Nephron progenitor cell (in vitro differentiated cells): Measurements from ENCODE around the gene SWAP70.

ENCODE experiments used
- DNase-seq: peaks from one replicate; pipeline ENCODE4 v3.0.0; 2021
- H3K27ac Mint-ChIP-seq: 2 replicates; pipeline ENCODE4 v1.8.0; 2021; ENCODE audit warnings: mild to moderate bottlenecking, moderate library complexity, mixed read lengths
- H3K27me3 Mint-ChIP-seq: 2 replicates; pipeline ENCODE4 v1.8.0; 2021; ENCODE audit warnings: mild to moderate bottlenecking, low read depth, mixed read lengths; ENCODE audit not compliant: poor library complexity
- H3K36me3 Mint-ChIP-seq: 2 replicates; pipeline ENCODE4 v1.8.0; 2021; ENCODE audit warnings: low read depth, mixed read lengths
- H3K4me1 Mint-ChIP-seq: 2 replicates; pipeline ENCODE4 v1.8.0; 2021; ENCODE audit warnings: mixed read lengths
- H3K4me3 Mint-ChIP-seq: 2 replicates; pipeline ENCODE4 v1.8.0; 2021; ENCODE audit warnings: mild to moderate bottlenecking, moderate library complexity, mixed read lengths
- H3K9me3 Mint-ChIP-seq: 2 replicates; pipeline ENCODE4 v1.8.0; 2021; ENCODE audit warnings: mild to moderate bottlenecking, moderate library complexity, mixed read lengths
- CTCF ChIP-seq: fragments of 200-600 bp; sonication (generic); IDR thresholded peaks from 2 replicates; pipeline ENCODE4 v1.5.0; 2021; ENCODE audit warnings: antibody characterized with exemption

Gene SWAP70

GRCh38 chr11:9773524-9773923 lies 109.6 kb downstream of the SWAP70 start:
- H3K4me3 Mint-ChIP-seq: no peak overlapping the region
- no peaks in the 10 kb centered on the region for H3K27me3 Mint-ChIP-seq
- DNase-seq: no peak
- H3K4me1 Mint-ChIP-seq: peaks cover 12% of the 10 kb centered on the region
- H3K9me3 Mint-ChIP-seq: no peaks in the 10 kb centered on the region
- no peak overlapping the region for H3K27ac Mint-ChIP-seq
- no peak for TF ChIP-seq CTCF
- peaks cover 30% of the 10 kb centered on the region for H3K36me3 Mint-ChIP-seq

GRCh38 chr11:9774109-9774508 lies 110.2 kb downstream of the SWAP70 start:
- no peaks in the 10 kb centered on the region for H3K27me3 Mint-ChIP-seq
- no peak overlapping the region for H3K27ac Mint-ChIP-seq
- DNase-seq: no peak

GRCh38 chr11:9774591-9775397 lies 110.9 kb downstream of the SWAP70 start:
- TF ChIP-seq CTCF: no peak
- H3K27me3 Mint-ChIP-seq: no peaks in the 10 kb centered on the region
- no peak for DNase-seq

More at GRCh38 chr11:9774109-9774508, 110.2 kb downstream of the SWAP70 start:
- Mint-ChIP-seq H3K4me3 (no peak overlapping the region), H3K9me3 (no peaks in the 10 kb centered on the region), H3K4me1 (peaks cover 9% of the 10 kb centered on the region), H3K36me3 (peaks cover 32% of the 10 kb centered on the region)
- TF ChIP-seq CTCF: no peak

GRCh38 chr11:9775398-9775779 lies 111.5 kb downstream of the SWAP70 start:
- no peak for DNase-seq
- TF ChIP-seq CTCF: no peak
- Mint-ChIP-seq H3K4me3 (no peak overlapping the region), H3K36me3 (peaks cover 36% of the 10 kb centered on the region), H3K27ac (no peak overlapping the region), H3K9me3 (no peaks in the 10 kb centered on the region), H3K4me1 (peaks cover 9% of the 10 kb centered on the region), H3K27me3 (no peaks in the 10 kb centered on the region)

More at GRCh38 chr11:9774591-9775397, 110.9 kb downstream of the SWAP70 start:
- peaks cover 9% of the 10 kb centered on the region for H3K4me1 Mint-ChIP-seq
- no peak overlapping the region for H3K4me3 Mint-ChIP-seq
- H3K36me3 Mint-ChIP-seq: peaks cover 34% of the 10 kb centered on the region
- no peak overlapping the region for H3K27ac Mint-ChIP-seq
- H3K9me3 Mint-ChIP-seq: no peaks in the 10 kb centered on the region

DNA sequence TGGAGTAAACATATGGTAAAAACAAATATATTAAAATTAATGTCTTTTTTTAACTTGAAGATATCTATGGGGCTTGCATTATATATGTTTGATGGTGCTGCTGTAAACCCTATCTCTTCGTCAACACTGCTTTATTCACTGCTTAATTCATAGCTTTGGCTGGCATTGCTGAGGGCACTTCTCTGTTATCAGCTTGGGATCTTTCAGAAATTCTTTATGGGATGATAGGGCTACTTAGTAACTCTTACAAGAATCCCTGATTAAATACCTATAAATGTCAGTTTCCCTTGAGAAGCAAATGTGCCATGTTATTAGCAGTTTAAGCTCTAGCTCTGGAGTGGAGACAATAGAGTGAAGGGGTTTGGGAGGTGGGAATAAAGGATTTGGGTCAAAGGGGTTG lies 112.3 kb downstream of the SWAP70 start:
- Mint-ChIP-seq H3K4me1 (peaks cover 9% of the 10 kb centered on the region), H3K27ac (no peak overlapping the region), H3K4me3 (no peak overlapping the region), H3K27me3 (no peaks in the 10 kb centered on the region), H3K36me3 (peaks cover 45% of the 10 kb centered on the region), H3K9me3 (no peaks in the 10 kb centered on the region)
- no peak for TF ChIP-seq CTCF
- no peak for DNase-seq

DNA sequence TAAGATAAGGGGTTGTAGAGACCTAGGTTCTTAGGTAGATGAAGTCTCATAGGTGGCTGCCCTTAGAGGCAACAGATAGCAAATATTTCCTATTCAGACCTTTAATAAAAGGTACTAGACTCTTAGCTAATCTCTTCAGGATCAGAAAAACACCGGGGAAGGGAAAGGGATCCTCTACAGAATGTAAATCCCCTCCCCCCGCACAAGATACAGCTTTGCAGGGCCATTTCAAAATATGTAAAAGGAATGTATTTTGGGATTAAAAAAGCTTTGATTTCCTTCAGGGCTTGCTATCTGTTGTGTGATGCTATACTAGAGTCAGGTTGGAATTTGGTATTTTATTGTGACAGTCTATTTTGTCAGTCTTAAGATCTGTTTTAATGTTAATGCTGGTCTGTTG lies 113.2 kb downstream of the SWAP70 start:
- no peaks in the 10 kb centered on the region for H3K27me3 Mint-ChIP-seq
- peaks cover 53% of the 10 kb centered on the region for H3K36me3 Mint-ChIP-seq
- no peak overlapping the region for H3K4me3 Mint-ChIP-seq
- DNase-seq: no peak
- no peak overlapping the region for H3K27ac Mint-ChIP-seq
- no peak for TF ChIP-seq CTCF
- H3K4me1 Mint-ChIP-seq: peaks cover 9% of the 10 kb centered on the region
- H3K9me3 Mint-ChIP-seq: no peaks in the 10 kb centered on the region
